H1 (cell line): ENCODE results near the gene WDR6.

Experiments
- CHD2 ChIP-seq: IDR thresholded peaks from 2 replicates; pipeline ENCODE4 v1.6.1; 2012; ENCODE audit warnings: low read length, improper control_type of control experiment
- EZH2 ChIP-seq: fragments of 200-600 bp; sonication (generic); IDR thresholded peaks from 2 replicates; pipeline ENCODE4 v1.7.1; 2012; ENCODE audit warnings: low read depth, mild to moderate bottlenecking, moderate library complexity, low read length, inconsistent platforms; ENCODE audit not compliant: severe bottlenecking
- JUND ChIP-seq: IDR thresholded peaks from 2 replicates; pipeline ENCODE4 v1.6.1; 2011; ENCODE audit warnings: mild to moderate bottlenecking, improper control_type of control experiment, low read length
- TEAD4 ChIP-seq: IDR thresholded peaks from 2 replicates; pipeline ENCODE4 v1.6.1; 2012; ENCODE audit warnings: low read depth, low read length, inconsistent platforms, mixed read lengths

DNA sequence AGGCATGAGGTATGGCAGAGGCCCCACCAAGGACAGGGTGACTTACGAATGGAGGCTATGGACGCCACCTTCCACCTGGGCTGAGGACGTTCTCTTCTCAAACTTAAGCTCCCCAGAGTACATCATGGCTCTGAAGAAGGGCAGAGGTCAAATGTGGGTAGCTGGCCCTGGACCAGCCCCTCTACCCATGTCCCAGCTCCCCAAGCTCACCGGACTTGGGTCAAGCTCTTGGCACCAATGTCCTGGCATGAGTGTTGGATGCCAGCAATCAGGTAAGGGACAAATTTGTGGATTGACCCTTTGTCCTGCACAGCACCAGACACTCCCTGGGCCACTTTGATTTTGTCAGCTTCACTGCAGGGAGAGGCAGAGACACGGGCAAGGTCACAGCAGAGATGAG is 17.3 kb downstream of the WDR6 start:
- TF ChIP-seq JUND (no peak), TEAD4 (no peak), CHD2 (no peak), EZH2 (no peak)
